ENCODE measurements around the gene FDXR.
"Not testable (repeated sequence)": the region's sequence is repeated elsewhere in the genome, so short reads cannot be mapped to it uniquely, and the experiment has no call there.

FDXR gene, protein sequence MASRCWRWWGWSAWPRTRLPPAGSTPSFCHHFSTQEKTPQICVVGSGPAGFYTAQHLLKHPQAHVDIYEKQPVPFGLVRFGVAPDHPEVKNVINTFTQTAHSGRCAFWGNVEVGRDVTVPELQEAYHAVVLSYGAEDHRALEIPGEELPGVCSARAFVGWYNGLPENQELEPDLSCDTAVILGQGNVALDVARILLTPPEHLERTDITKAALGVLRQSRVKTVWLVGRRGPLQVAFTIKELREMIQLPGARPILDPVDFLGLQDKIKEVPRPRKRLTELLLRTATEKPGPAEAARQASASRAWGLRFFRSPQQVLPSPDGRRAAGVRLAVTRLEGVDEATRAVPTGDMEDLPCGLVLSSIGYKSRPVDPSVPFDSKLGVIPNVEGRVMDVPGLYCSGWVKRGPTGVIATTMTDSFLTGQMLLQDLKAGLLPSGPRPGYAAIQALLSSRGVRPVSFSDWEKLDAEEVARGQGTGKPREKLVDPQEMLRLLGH

DNA sequence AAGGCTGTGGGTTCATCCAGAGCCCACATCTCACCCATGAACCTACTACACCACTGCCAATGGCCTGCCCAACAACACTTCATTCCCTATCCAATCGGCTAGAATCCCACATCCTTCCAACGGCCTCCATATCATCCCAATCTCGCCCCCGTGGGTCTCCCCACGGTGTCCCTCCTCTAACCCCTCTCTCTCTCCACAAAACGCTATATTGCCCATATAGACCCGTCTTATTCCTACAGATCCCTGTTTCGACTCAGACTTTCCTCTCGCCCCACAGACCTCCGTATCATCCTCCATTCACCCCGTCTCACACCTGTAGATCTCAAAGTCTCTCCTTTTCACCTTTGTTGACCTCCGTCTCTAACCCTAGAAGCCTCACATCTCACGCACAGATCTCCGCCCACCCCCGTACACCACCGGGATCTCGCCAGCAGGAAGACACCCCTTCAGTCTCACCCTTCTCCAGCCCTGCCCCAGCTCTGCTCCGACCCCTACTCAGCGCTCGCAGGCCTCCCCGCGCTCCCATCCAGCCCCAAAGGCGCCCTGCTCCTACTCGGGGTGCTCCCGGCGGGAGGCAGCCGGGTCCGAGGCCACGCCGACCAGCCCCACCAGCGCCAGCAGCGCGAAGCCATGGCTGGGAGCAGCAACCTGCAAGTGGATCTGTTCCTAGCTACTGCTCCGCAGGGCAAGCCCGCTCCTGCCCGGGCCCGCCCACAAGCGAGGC lies at the start of gene FDXR:
TSS of gene FDXR (minus strand) at position 682 of the 724 bp plus-strand sequence. CDS start at position 632, 50 bp downstream.
- Mint-ChIP-seq H3K4me3 (peak within 1 kb of the TSS; percentile 90), H3K27ac (peak within 1 kb of the TSS; percentile 96), H3K9me3 (no peaks in the 10 kb centered on the region), H3K4me1 (peaks cover 17% of the 10 kb centered on the region), H3K36me3 (no peaks in the 10 kb centered on the region), H3K27me3 (no peaks in the 10 kb centered on the region)

DNA sequence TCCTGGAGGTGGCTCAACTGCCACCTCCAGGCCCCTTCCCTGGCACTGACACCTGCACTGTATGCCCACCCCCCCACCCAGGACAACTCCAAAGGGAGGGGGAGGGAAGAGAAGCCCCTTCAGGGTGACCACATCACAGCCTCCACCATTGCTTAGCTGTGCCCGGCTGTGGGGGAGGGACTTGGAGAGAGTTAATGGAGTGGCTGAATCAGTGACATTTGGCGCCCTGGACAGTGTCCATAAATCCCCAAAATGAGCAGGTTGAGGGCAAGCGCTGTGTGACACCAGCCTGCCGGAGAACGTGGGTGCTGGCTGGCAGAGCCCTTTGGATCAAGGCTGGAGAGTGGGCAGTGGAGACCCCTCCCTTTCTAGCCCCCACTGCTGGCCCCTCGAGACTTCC lies 49.4 kb upstream of the FDXR start:
- H3K27me3 Mint-ChIP-seq, result peaks cover 27% of the 10 kb centered on the region
- H3K4me1 Mint-ChIP-seq, result peaks cover 11% of the 10 kb centered on the region
- H3K27ac Mint-ChIP-seq, result no peak overlapping the region
- H3K9me3 Mint-ChIP-seq, result no peaks in the 10 kb centered on the region
- peak overlapping the region; percentile 51 for H3K4me3 Mint-ChIP-seq
- peaks cover 2% of the 10 kb centered on the region for H3K36me3 Mint-ChIP-seq

DNA sequence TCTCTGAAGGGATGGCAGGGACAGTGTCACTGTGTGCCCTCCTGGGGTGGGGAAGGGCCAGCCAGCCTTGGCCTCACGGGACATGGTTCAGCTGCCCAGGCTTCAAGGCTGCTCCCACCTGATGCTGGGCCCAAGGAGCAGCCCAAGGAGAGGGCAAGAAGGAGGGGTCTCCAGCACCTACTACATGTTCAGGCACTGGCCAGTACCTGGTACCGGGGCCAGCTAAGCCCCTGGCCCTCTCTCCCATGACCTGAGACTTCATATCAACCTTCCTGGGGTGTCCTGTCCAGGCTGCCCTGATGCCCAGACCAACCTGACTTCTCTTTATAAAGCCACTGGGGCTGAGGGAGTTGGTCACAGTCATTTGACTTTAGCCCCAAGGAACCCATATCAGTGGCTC lies 49.0 kb upstream of the FDXR start:
- Mint-ChIP-seq H3K4me3 (no peak overlapping the region), H3K27ac (no peak overlapping the region), H3K36me3 (peaks cover 2% of the 10 kb centered on the region), H3K9me3 (no peaks in the 10 kb centered on the region), H3K4me1 (peaks cover 11% of the 10 kb centered on the region), H3K27me3 (peaks cover 28% of the 10 kb centered on the region)

DNA sequence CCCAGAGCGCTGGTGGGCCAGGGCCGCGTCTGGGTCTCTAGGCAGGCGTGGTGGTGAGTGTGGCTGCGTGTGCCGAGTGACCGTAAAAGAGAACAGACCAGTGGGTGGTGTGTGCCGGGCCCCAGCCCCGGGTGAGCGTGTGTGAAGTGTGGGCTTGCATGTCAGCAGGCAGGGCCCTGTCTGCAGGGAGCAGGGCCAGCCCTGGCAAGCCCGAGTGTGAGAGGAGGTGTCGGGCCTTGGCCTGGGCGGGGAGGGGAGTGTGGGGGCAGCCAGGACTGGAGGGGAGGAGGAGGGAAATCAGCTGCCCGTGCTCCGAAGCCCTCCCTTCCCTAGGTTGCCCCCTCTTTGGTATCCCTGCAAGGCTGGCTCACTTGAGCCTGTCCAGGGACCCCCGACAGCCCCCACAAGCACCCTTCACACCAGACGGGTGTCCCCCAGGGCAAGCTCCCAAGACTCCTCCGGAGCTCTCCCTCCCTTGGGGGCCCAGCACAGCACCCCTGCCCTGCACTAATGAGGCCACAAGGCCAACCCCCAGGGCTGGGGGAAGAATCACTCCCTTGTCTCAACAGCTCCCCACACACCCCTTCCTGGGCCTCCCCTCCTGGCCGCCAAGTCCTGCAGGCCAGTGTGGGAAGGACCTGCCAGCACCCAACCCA lies 48.4 kb upstream of the FDXR start:
- Mint-ChIP-seq H3K27me3 (peaks cover 27% of the 10 kb centered on the region), H3K9me3 (no peaks in the 10 kb centered on the region), H3K4me3 (no peak overlapping the region), H3K36me3 (peaks cover under 1% of the 10 kb centered on the region), H3K27ac (no peak overlapping the region), H3K4me1 (peaks cover 11% of the 10 kb centered on the region)

DNA sequence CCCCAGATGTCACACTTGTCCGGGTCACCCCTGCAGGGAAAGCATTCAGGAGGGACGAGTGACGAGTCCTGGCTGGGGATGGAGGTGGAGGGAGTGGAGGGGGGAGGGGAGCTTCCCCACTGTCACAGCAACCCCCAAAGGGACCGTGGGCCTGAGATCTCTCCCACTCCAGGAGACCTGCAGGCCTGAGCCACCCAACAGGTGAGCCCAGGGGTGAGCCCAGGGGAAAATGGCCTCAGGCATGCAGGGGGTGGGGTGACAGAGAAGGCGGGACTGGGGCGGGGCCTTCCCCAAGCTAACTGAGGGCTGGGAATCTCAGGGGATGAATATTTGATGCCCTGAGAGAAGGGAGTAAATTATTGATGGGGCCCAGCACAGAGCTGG lies 47.8 kb upstream of the FDXR start:
- H3K27me3 Mint-ChIP-seq, result peaks cover 24% of the 10 kb centered on the region
- H3K4me1 Mint-ChIP-seq, result peaks cover 11% of the 10 kb centered on the region
- H3K9me3 Mint-ChIP-seq, result no peaks in the 10 kb centered on the region
- H3K27ac Mint-ChIP-seq, result no peak overlapping the region
- H3K4me3 Mint-ChIP-seq, result no peak overlapping the region
- H3K36me3 Mint-ChIP-seq, result no peaks in the 10 kb centered on the region

DNA sequence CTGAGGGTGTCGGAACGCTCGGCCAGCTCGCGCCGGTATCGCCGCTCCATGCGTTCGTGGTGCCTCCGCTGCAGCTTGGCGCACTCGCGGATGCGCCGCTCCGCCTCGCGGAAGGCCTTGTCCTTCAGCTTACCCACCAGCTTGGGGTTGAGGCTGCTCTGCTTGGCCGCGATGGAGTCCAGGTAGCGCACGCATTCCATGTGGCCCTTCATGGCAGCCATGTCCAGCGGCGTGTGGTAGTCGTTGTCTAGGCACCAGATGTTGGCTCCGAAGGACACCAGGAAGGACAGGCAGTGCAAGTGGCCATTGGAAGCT lies 47.5 kb upstream of the FDXR start:
- Mint-ChIP-seq H3K27me3 (peaks cover 21% of the 10 kb centered on the region), H3K4me3 (no peak overlapping the region), H3K9me3 (no peaks in the 10 kb centered on the region), H3K27ac (no peak overlapping the region), H3K4me1 (peaks cover 11% of the 10 kb centered on the region), H3K36me3 (no peaks in the 10 kb centered on the region)

DNA sequence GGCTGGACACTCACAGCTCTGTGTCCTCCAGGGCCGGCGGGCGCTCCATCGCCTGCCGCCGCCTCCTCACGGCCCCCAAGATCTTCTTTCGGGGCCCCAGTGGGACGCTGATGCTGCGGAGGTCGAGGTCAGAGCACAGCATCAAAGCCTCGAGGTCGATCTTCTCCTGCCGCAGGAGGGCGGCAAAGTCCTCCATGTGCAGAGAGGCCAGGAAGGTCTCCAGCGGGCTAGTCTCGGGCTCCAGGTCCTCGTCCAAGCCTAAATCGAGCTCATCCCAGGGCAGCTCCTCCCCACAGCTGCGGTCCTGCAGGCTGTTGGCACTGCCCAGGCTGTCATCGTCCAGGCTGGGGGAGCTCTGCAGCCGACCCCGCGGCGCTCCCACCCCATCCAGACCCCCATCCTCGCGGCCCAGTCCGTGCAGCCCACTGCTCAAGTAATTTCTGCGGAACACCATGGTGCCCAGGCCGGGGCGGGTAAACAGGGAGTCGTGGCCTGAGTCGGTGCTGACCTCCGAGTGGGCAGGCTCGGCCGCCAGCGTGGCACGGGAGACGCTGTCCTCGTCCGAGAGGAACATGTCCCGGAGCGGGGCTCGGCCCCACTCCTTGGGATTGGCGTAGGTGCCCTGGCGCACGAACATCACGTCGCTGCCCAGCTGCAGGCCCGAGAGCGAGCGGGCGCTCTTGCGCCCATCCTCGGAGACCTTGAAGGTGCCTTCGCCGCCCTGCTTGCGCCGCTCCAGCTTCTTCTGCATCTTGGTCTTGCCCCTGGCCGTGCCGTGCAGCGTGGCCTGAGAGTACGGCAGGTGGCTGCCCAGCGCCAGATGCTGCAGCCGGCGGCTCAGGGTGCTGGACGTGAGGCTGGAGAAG lies 46.9 kb upstream of the FDXR start:
- Mint-ChIP-seq H3K27ac (no peak overlapping the region), H3K27me3 (peaks cover 15% of the 10 kb centered on the region), H3K9me3 (no peaks in the 10 kb centered on the region), H3K4me3 (no peak overlapping the region), H3K4me1 (peaks cover 10% of the 10 kb centered on the region), H3K36me3 (no peaks in the 10 kb centered on the region)

DNA sequence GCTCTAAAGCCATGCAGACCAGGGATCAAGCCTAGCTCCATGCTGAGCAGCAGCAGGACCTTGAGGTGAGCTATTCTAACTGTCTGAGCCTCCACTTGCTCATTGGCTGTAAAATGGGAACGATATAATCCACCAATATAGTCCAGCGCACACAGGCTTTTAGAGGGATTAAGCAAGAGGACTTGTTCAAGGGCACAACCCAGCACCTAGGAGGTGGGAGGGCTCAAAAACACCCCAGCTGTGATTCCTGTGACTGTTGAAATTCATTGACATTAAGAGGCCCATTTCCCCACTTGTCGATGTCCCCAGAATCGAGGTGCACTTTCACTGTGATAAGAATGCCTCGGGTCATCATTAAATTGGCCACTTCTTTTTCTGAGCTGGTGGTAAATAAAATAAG lies 46.1 kb upstream of the FDXR start:
- Mint-ChIP-seq H3K36me3 (no peaks in the 10 kb centered on the region), H3K27me3 (peaks cover 10% of the 10 kb centered on the region), H3K4me1 (peaks cover 5% of the 10 kb centered on the region), H3K4me3 (no peak overlapping the region), H3K9me3 (no peaks in the 10 kb centered on the region), H3K27ac (no peak overlapping the region)

DNA sequence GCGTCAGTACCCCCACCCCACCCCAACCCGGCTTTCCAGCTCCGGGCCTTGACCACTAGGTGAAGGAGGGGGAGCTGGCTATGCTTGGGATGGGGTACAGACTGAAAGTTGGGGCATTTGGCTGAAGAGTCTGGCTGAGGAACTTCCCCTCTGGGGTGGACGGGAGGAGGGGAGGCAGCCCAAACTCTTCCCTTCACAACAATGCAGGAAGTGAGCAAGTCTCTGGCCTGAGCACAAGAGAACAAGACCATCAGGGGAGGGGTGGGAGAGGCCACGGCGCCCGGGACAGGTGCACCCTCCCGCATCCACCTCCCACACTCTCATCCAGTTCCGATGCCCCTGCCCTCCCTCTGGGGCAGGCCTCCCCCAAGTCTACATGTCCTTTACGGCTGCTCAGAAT lies 44.6 kb upstream of the FDXR start:
- Mint-ChIP-seq H3K4me3 (no peak overlapping the region), H3K27ac (no peak overlapping the region), H3K9me3 (no peaks in the 10 kb centered on the region), H3K36me3 (no peaks in the 10 kb centered on the region), H3K4me1 (peaks cover under 1% of the 10 kb centered on the region), H3K27me3 (peaks cover 5% of the 10 kb centered on the region)

DNA sequence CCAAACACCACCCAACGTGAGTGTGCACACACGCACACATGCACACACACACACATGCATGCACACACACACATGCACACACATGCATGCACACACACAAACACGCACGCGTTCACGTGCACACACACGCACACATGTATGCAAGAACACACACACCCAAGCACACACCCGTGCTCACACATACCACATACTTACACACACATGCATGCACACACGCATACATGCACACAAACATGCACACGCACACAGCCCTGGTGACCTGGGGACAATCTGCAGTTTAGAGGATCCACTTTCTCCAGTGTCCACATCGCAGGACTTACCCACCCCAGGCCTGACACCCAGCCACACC lies 44.0 kb upstream of the FDXR start:
- no peak overlapping the region for H3K27ac Mint-ChIP-seq
- no peaks in the 10 kb centered on the region for H3K4me1 Mint-ChIP-seq
- no peaks in the 10 kb centered on the region for H3K9me3 Mint-ChIP-seq
- no peak overlapping the region for H3K4me3 Mint-ChIP-seq
- peaks cover 4% of the 10 kb centered on the region for H3K27me3 Mint-ChIP-seq
- H3K36me3 Mint-ChIP-seq, result no peaks in the 10 kb centered on the region

DNA sequence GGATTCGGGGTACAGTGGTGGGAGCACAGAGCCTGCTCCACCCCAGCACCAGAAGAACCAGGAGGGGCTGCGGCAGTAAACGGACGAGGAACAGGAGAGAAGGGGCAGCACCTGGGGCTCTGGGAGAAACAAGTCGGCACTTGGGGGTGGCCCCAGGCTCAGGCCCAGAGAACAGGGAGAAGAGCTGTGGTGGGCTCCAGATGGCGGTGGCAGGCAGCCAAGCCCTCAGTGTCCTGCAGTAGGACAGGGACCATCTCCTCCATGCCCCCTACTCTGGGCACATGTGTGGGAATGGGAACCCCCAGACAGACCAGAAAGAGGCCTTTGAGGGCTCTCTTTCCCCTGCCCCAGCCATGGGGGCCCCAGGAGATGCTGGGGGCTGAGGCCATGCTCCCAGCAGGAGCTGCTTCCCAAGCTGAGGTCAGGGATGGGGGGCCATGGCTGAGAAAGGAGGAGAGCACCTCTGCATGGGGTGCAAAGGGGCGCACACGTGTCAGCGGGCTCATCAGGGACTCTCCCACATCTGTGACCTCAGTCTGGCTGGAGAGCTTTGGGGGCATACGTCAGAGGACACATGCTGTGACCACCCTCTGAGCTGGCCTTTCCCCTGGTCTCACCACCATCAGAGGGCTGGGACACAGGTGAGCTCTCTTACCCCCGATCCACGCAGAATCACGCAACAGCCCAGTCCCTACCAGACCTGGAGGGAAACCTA lies 43.5 kb upstream of the FDXR start:
- H3K36me3 Mint-ChIP-seq, result no peaks in the 10 kb centered on the region
- no peak overlapping the region for H3K27ac Mint-ChIP-seq
- no peaks in the 10 kb centered on the region for H3K4me1 Mint-ChIP-seq

DNA sequence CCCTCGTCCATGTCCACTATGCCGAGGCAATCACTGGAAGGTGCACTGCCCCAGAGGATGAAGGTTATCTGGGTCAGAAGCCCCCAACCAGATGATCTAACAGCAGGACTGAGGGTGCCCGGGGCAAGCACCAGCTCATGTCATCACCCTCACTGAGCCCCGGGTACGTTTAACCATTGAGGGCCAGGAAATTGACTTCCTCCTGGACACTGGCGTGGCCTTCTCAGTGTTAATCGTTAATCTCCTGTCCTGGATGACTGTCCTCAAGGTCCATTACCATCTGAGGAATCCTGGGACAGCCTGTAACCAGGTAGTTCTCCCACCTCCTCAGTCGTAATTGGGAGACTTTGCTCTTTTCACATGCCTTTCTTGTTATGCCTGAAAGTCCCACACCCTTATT lies 38.6 kb upstream of the FDXR start:
- H3K27me3 Mint-ChIP-seq, H3K4me3 Mint-ChIP-seq, H3K9me3 Mint-ChIP-seq, H3K36me3 Mint-ChIP-seq, H3K27ac Mint-ChIP-seq, H3K4me1 Mint-ChIP-seq: not testable (repeated sequence)

More for the DNA sequence above, 43.5 kb upstream of the FDXR start:
- peaks cover 2% of the 10 kb centered on the region for H3K27me3 Mint-ChIP-seq
- no peak overlapping the region for H3K4me3 Mint-ChIP-seq
- no peaks in the 10 kb centered on the region for H3K9me3 Mint-ChIP-seq

DNA sequence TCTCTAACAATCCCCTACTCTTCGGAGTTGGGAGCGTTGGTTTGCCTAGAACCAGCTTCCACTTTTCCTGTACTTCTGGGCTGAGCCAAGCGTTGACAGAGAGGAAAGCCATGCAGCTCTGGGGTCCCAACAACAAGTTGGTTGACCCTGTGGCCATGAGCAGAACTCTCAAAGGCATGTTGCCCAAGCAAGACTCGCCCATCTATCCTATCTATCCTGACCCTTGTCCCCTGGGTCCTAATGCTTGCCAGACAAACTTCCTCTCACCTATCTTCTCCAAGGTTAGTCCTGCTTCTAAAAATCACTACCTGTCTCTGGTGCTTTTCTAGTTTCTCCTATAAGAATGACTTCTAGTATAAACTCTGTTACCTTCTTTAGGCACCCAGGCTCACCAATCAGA lies 36.3 kb upstream of the FDXR start:
- H3K9me3 Mint-ChIP-seq, H3K27ac Mint-ChIP-seq: not testable (repeated sequence)

DNA sequence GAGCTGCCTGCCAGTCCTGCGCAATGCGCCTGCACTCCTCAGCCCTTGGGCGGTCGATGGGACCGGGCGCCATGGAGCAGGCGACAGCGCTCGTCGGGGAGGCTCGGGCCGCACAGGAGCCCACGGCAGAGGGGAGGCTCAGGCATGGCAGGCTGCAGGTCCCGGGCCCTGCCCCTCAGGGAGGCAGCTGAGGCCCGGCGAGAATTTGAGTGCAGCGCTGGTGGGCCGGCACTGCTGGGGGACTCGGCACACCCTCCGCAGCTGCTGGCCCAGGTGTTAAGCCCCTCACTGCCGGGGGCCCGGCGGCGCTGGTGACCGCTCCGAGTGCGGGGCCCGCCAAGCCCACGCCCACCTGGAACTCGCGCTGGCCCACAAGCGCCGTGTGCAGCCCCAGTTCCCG lies 34.2 kb upstream of the FDXR start:
- no peaks in the 10 kb centered on the region for H3K4me1 Mint-ChIP-seq
- H3K4me3 Mint-ChIP-seq, result no peak overlapping the region
- H3K36me3 Mint-ChIP-seq, result no peaks in the 10 kb centered on the region
- no peak overlapping the region for H3K27ac Mint-ChIP-seq
- H3K9me3 Mint-ChIP-seq, result no peaks in the 10 kb centered on the region
- no peaks in the 10 kb centered on the region for H3K27me3 Mint-ChIP-seq

More for the DNA sequence above, 36.3 kb upstream of the FDXR start:
- not testable (repeated sequence) for H3K4me3 Mint-ChIP-seq, H3K36me3 Mint-ChIP-seq, H3K27me3 Mint-ChIP-seq, H3K4me1 Mint-ChIP-seq

DNA sequence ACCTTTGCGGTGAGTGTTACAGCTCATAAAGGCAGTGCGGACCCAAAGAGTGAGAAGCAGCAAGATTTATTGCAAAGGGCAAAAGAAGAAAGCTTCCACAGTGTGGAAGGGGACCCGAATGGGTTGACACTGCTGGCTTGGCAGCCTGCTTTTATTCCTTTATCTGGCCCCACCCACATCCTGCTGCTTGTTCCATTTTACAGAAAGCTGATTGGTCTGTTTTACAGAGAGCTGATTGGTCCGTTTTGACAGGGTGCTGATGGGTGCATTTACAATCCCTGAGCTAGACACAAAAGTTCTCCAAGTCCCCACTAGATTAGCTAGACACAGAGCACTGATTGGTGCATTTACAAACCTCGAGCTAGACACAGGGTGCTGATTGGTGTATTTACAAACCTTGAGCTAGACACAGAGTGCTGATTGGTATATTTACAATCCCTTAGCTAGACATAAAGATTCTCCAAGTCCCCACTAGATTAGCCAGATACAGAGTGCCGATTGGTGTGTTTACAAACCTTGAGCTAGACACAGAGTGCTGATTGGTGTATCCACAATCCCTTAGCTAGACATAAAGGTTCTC lies 33.5 kb upstream of the FDXR start:
- H3K27me3 Mint-ChIP-seq, H3K4me3 Mint-ChIP-seq, H3K9me3 Mint-ChIP-seq, H3K27ac Mint-ChIP-seq, H3K36me3 Mint-ChIP-seq, H3K4me1 Mint-ChIP-seq: not testable (repeated sequence)
